ENCODE measurements around the gene PARD3.

- TF ChIP-seq, protein P1, sequence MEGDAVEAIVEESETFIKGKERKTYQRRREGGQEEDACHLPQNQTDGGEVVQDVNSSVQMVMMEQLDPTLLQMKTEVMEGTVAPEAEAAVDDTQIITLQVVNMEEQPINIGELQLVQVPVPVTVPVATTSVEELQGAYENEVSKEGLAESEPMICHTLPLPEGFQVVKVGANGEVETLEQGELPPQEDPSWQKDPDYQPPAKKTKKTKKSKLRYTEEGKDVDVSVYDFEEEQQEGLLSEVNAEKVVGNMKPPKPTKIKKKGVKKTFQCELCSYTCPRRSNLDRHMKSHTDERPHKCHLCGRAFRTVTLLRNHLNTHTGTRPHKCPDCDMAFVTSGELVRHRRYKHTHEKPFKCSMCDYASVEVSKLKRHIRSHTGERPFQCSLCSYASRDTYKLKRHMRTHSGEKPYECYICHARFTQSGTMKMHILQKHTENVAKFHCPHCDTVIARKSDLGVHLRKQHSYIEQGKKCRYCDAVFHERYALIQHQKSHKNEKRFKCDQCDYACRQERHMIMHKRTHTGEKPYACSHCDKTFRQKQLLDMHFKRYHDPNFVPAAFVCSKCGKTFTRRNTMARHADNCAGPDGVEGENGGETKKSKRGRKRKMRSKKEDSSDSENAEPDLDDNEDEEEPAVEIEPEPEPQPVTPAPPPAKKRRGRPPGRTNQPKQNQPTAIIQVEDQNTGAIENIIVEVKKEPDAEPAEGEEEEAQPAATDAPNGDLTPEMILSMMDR (IDR thresholded peaks at IDR 0.05) = no peak
- no peak for TF ChIP-seq POLR2A (IDR thresholded peaks at IDR 0.05)
- TF ChIP-seq POLR2AphosphoS5 (IDR thresholded peaks at IDR 0.05) = no peak
- no peak for TF ChIP-seq EP300 (IDR thresholded peaks at IDR 0.05; ENCODE audit: low read depth)
Measured at GRCh38 chr10:34288634-34289033, 526.5 kb downstream of the PARD3 start.
